HepG2 (cell line): ENCODE measurements around the gene NEDD8. TPM values are rescaled to one million over a fixed set of nuclear protein-coding genes. Genes with fewer than 3 reads are reported as not detected.
A peak's percentile ranks its signal among the peaks of the same experiment; 100 is the strongest.

Experiments
- NKX3-1 ChIP-seq: sonication (generic); formaldehyde crosslinking; IDR thresholded peaks from 2 replicates; pipeline ENCODE4 v1.5.0; 2020; ENCODE audit warnings: missing genetic modification reagents
- NR2F1 ChIP-seq, 2 experiments: fragments of 450-650 bp in 1 of 2; formaldehyde crosslinking in 1 of 2; IDR thresholded peaks; 2 replicates each; pipeline versions ENCODE4 v1.5.0 to v1.6.1; 2016 to 2020; ENCODE audit warnings: mild to moderate bottlenecking in 1 of 2, missing compliant biosample characterization in 1 of 2, missing genetic modification reagents in 1 of 2, moderate library complexity in 1 of 2
- SOX13 ChIP-seq, 3 experiments: fragments of 450-650 bp in 1 of 3; sonication (generic) in 1 of 3; formaldehyde crosslinking in 1 of 3; IDR thresholded peaks in 2 of 3; conservative IDR thresholded peaks in 1 of 3; 2 replicates each; pipeline versions ENCODE4 v1.5.0 to v1.6.1; 2016 to 2020; ENCODE audit warnings: antibody characterized with exemption in 1 of 3, mild to moderate bottlenecking in 1 of 3, missing compliant biosample characterization in 1 of 3, missing genetic modification reagents in 1 of 3, moderate library complexity in 1 of 3
- ZNF230 ChIP-seq: sonication (generic); formaldehyde crosslinking; IDR thresholded peaks from 2 replicates; pipeline ENCODE4 v1.4.0; 2020; ENCODE audit warnings: mild to moderate bottlenecking, missing genetic modification reagents
- ZNF781 ChIP-seq: sonication (generic); formaldehyde crosslinking; IDR thresholded peaks from 2 replicates; pipeline ENCODE4 v1.5.1; 2020; ENCODE audit warnings: borderline replicate concordance, mild to moderate bottlenecking, missing genetic modification reagents; ENCODE audit errors: not compliant biosample characterization
- ZNF782 ChIP-seq: sonication (generic); formaldehyde crosslinking; IDR thresholded peaks from 2 replicates; pipeline ENCODE4 v1.4.0; 2020; ENCODE audit warnings: missing genetic modification reagents, mild to moderate bottlenecking, borderline replicate concordance
- polyA plus RNA-seq, 8 experiments: library from polyadenylated mRNA; depleted of rRNA in 3 of 8; stranded (reverse) in 7 of 8; unstranded in 1 of 8; fragments of >200 nt; fragmentation: Illumina TruSeq in 4 of 8; extraction: Trizol in 4 of 8; gene quantifications; 2 replicates each; pipeline versions ENCODE4 v1.2.1 to v1.2.3, GENCODE V29; 2011 to 2016; ENCODE audit warnings: low read depth in 4 of 8, missing spikeins in 1 of 8, mixed read lengths in 1 of 8; ENCODE audit not compliant: insufficient read depth in 1 of 8
- total RNA-seq, 5 experiments: library from RNA; depleted of rRNA; stranded (reverse); fragments of >200 nt; fragmentation: Illumina TruSeq; extraction: Trizol; gene quantifications; 2 replicates each; pipeline ENCODE4 v1.2.3, GENCODE V29; 2016; ENCODE audit warnings: low read depth in 1 of 5
- TF ChIP-seq, protein P1 (sequence below): sonication (generic); formaldehyde crosslinking; IDR thresholded peaks from 2 replicates; pipeline ENCODE4 v1.8.1; 2023; ENCODE audit warnings: missing genetic modification reagents, inconsistent platforms, borderline replicate concordance
- TF ChIP-seq, protein P2 (sequence below): sonication (generic); formaldehyde crosslinking; IDR thresholded peaks from 2 replicates; pipeline ENCODE4 v1.8.1; 2023; ENCODE audit warnings: missing genetic modification reagents, mild to moderate bottlenecking, borderline replicate concordance
- TF ChIP-seq, protein P3 (sequence below), 2 experiments: sonication (generic) in 1 of 2; formaldehyde crosslinking in 1 of 2; IDR thresholded peaks; 2 replicates each; pipeline versions ENCODE4 v1.6.1 to v1.9.0; 2014 to 2022; ENCODE audit warnings: antibody characterized with exemption in 1 of 2, borderline replicate concordance in 1 of 2, inconsistent platforms in 1 of 2, low read depth in 1 of 2, missing genetic modification reagents in 1 of 2
- TF ChIP-seq, protein P4 (sequence below): sonication (generic); formaldehyde crosslinking; IDR thresholded peaks from 2 replicates; pipeline ENCODE4 v1.4.0; 2020; ENCODE audit warnings: mild to moderate bottlenecking, missing genetic modification reagents
- TF ChIP-seq, protein P5 (sequence below): sonication (generic); formaldehyde crosslinking; IDR thresholded peaks from 2 replicates; pipeline ENCODE4 v1.5.0; 2020; ENCODE audit warnings: mild to moderate bottlenecking, low read depth, missing genetic modification reagents, borderline replicate concordance
- TF ChIP-seq, protein P6 (sequence below): sonication (generic); formaldehyde crosslinking; IDR thresholded peaks from 2 replicates; pipeline ENCODE4 v1.4.0; 2020; ENCODE audit warnings: missing genetic modification reagents, borderline replicate concordance
- TF ChIP-seq, protein P7 (sequence below): IDR thresholded peaks from 2 replicates; pipeline ENCODE4 v1.6.1; 2016; ENCODE audit warnings: missing genetic modification reagents, missing compliant biosample characterization

NEDD8 gene
- total and polyA plus RNA-seq, 2 of the 13 experiments (the other 11 are each of a cell fraction or from before 2014, with no cell fraction given) = 535 to 713 TPM

DNA sequence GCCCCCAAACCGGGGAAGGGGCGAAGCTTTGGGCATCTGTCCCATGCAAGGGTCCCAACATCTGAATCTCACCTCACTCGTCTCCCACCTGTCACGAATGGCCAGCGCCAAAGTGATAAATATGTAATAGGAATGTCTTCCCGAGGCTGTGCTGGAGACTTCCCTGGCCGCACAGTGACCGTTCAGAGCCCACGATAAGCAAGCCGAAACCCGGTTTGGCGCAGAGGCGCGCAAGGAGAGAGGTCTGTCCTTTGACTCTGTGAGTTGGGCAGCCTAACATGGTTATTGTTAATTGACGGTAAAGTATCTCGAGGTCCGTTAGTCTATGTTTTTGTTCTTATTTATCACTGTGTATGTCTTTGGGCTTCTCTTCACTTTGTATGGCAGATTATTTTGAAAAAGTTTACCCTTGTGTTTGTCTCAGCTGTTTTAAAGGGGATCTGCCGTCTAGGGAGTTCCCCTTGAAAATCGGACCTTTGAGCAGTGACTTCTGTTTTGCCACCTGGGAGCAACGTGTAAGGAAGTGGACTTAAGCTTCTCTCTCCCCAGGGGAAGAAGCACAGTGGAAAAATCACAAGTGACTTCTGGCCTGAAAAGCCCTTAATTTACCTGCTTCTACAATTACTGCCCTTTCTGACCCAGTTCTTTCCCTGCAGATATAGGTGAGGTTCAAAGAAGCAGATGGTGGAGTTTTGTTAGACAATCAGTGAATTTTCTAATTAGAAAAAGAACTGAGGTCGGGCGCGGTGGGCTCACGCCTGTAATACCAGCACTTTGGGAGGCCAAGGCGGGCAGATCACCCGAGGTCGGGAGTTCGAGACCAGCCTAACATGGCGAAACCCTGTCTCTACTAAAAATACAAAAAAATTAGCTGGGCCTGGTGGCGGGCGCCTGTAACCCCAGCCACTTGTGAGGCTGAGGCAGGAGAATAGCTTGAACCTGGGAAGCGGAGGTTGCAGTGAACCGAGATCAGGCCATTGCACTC lies 35.8 kb downstream of the NEDD8 start (continued):
- TF ChIP-seq, protein P1, sequence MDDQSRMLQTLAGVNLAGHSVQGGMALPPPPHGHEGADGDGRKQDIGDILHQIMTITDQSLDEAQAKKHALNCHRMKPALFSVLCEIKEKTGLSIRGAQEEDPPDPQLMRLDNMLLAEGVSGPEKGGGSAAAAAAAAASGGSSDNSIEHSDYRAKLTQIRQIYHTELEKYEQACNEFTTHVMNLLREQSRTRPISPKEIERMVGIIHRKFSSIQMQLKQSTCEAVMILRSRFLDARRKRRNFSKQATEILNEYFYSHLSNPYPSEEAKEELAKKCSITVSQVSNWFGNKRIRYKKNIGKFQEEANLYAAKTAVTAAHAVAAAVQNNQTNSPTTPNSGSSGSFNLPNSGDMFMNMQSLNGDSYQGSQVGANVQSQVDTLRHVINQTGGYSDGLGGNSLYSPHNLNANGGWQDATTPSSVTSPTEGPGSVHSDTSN (CRISPR knock-in tag) = 0 out of 2 replicates have a peak, but pooled peaks have one; percentile 32
- 0 out of 4 replicates have a peak, but pooled peaks of 1 of the 2 experiments have one; percentile 1 for TF ChIP-seq NR2F1 (CRISPR knock-in tag; IDR thresholded peaks at IDR 0.05)
- TF ChIP-seq, protein P2, sequence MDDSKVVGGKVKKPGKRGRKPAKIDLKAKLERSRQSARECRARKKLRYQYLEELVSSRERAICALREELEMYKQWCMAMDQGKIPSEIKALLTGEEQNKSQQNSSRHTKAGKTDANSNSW (CRISPR knock-in tag) = no peak
- TF ChIP-seq, protein P3, sequence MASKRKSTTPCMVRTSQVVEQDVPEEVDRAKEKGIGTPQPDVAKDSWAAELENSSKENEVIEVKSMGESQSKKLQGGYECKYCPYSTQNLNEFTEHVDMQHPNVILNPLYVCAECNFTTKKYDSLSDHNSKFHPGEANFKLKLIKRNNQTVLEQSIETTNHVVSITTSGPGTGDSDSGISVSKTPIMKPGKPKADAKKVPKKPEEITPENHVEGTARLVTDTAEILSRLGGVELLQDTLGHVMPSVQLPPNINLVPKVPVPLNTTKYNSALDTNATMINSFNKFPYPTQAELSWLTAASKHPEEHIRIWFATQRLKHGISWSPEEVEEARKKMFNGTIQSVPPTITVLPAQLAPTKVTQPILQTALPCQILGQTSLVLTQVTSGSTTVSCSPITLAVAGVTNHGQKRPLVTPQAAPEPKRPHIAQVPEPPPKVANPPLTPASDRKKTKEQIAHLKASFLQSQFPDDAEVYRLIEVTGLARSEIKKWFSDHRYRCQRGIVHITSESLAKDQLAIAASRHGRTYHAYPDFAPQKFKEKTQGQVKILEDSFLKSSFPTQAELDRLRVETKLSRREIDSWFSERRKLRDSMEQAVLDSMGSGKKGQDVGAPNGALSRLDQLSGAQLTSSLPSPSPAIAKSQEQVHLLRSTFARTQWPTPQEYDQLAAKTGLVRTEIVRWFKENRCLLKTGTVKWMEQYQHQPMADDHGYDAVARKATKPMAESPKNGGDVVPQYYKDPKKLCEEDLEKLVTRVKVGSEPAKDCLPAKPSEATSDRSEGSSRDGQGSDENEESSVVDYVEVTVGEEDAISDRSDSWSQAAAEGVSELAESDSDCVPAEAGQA (IDR thresholded peaks at IDR 0.05; ENCODE audit: low read depth) = peak; percentile 57; the same call in 1 of the 2 replicates
- TF ChIP-seq, protein P3 (CRISPR knock-in tag; IDR thresholded peaks at IDR 0.05; ENCODE audit: borderline replicate concordance) = 0 out of 2 replicates have a peak, but pooled peaks have one; percentile 17
- TF ChIP-seq, protein P4, sequence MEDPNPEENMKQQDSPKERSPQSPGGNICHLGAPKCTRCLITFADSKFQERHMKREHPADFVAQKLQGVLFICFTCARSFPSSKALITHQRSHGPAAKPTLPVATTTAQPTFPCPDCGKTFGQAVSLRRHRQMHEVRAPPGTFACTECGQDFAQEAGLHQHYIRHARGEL (CRISPR knock-in tag) = peak; percentile 12; the same call in 1 of the 2 replicates
- peak; percentile 61 for TF ChIP-seq ZNF781
- no peak for TF ChIP-seq ZNF230
- TF ChIP-seq, protein P5, sequence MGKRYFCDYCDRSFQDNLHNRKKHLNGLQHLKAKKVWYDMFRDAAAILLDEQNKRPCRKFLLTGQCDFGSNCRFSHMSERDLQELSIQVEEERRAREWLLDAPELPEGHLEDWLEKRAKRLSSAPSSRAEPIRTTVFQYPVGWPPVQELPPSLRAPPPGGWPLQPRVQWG (CRISPR knock-in tag) = no peak
- TF ChIP-seq SOX13 (IDR thresholded peaks at IDR 0.05) = no peak
- 0 out of 4 replicates have a peak, but pooled peaks of 1 of the 2 experiments have one; percentile 60 for TF ChIP-seq SOX13 (CRISPR knock-in tag; conservative IDR thresholded peaks at IDR 0.05 in 1 of 2, IDR thresholded peaks at IDR 0.05 in 1 of 2)
- TF ChIP-seq, protein P6, sequence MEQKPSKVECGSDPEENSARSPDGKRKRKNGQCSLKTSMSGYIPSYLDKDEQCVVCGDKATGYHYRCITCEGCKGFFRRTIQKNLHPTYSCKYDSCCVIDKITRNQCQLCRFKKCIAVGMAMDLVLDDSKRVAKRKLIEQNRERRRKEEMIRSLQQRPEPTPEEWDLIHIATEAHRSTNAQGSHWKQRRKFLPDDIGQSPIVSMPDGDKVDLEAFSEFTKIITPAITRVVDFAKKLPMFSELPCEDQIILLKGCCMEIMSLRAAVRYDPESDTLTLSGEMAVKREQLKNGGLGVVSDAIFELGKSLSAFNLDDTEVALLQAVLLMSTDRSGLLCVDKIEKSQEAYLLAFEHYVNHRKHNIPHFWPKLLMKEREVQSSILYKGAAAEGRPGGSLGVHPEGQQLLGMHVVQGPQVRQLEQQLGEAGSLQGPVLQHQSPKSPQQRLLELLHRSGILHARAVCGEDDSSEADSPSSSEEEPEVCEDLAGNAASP (CRISPR knock-in tag) = no peak
- peak; percentile 77; the same call in 1 of the 2 replicates for TF ChIP-seq NKX3-1
- TF ChIP-seq ZNF782 (CRISPR knock-in tag) = no peak
- TF ChIP-seq, protein P7, sequence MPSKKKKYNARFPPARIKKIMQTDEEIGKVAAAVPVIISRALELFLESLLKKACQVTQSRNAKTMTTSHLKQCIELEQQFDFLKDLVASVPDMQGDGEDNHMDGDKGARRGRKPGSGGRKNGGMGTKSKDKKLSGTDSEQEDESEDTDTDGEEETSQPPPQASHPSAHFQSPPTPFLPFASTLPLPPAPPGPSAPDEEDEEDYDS (CRISPR knock-in tag) = no peak
